ENCODE results near the gene GPC6.

DNA sequence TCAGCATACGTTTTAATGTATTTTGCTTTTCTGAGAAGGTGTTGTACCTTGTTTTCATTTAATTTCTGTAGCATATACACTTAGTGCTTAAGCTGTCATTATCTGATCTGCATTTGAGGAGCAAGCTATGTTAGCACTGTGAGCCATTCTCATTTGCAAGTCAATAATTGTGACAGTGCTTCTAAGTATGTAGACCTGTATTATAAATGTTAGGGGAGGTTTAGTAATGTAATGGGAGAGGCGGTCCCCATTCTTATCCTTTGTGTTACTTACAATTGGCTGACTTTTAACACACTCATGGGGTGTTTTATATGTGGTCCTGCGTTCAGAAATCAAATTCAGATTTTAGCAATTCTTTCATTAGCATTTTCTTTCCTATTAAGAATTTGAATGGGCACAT is 90.2 kb downstream of the GPC6 start:
- TF ChIP-seq CTCF (IDR thresholded peaks at IDR 0.05; ENCODE audit: low read length) = no peak
- no peak for TF ChIP-seq EZH2phosphoT487 (IDR thresholded peaks at IDR 0.05; ENCODE audit: low read length)
